ENCODE results near the gene TRIM71.

- TF ChIP-seq KLF9 (tag by site-specific recombination; IDR thresholded peaks at IDR 0.05; ENCODE audit: low read depth) (no peak), ZNF645 (tag by site-specific recombination; IDR thresholded peaks at IDR 0.05) (no peak), ZNF280D (tag by site-specific recombination; IDR thresholded peaks at IDR 0.05) (no peak), CTCF (tag by site-specific recombination; IDR thresholded peaks at IDR 0.05) (no peak), ZNF558 (tag by site-specific recombination; IDR thresholded peaks at IDR 0.05) (no peak), KLF10 (tag by site-specific recombination; IDR thresholded peaks at IDR 0.05) (no peak), ZBTB44 (tag by site-specific recombination; IDR thresholded peaks at IDR 0.05) (no peak), BCL11A (tag by site-specific recombination; IDR thresholded peaks at IDR 0.05; ENCODE audit: low read depth) (no peak), ZNF660 (tag by site-specific recombination; IDR thresholded peaks at IDR 0.05) (no peak), PRDM6 (tag by site-specific recombination; IDR thresholded peaks at IDR 0.05) (no peak), ZNF416 (tag by site-specific recombination; IDR thresholded peaks at IDR 0.05) (no peak), ZNF677 (tag by site-specific recombination; IDR thresholded peaks at IDR 0.05) (no peak), ZEB2 (tag by site-specific recombination; IDR thresholded peaks at IDR 0.05) (no peak), ZNF626 (tag by site-specific recombination; IDR thresholded peaks at IDR 0.05) (no peak)
Measured at GRCh38 chr3:32780071-32780734, 37.6 kb upstream of the TRIM71 start.
